Measurements from ENCODE around the gene GNAQ.
A peak's percentile ranks its signal among the peaks of the same experiment; 100 is the strongest.

Gene GNAQ

GRCh38 chr9:78031444-78031892 is at the start of gene GNAQ:
TSS of gene GNAQ (minus strand) at chr9:78031811. CDS start at chr9:78031235, 576 bp downstream.
- peak; percentile 44 to 47 for ATAC-seq

- ATAC-seq: peak in 1 of 2 donors; percentile 38
Observed at GRCh38 chr9:78074385-78075291, 43.0 kb upstream of the GNAQ start.

GRCh38 chr9:78073722-78074121 is 42.1 kb upstream of the GNAQ start:
- ATAC-seq: no peak

- ATAC-seq: no peak
Observed at GRCh38 chr9:78072586-78073199, 41.1 kb upstream of the GNAQ start.

- no peak for ATAC-seq
Observed at GRCh38 chr9:78070521-78070920, 38.9 kb upstream of the GNAQ start.

GRCh38 chr9:78064075-78064474 is 32.5 kb upstream of the GNAQ start:
- ATAC-seq: no peak

DNA sequence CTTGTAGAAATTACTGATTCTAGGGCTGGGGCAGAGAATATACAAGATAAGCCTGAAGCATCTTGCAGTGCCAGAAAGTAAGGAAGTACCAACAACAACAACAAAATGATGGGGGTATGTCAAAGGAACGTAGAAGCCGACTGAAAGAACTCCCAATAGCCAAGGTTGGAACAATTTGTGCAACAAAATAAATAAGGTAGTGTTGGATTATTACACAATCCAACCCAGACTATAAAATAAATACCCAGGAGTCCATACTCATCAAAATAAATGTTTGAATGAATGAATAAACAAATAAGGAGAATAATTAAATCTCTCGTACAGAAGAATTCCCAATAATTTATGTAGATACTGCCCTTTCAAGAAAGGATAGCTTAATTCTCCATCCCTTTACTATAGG is 31.1 kb upstream of the GNAQ start:
- ATAC-seq: no peak

GRCh38 chr9:78054218-78054617 is 22.6 kb upstream of the GNAQ start:
- ATAC-seq: peak in 1 of 2 donors; percentile 48

GRCh38 chr9:78053627-78054026 is 22.0 kb upstream of the GNAQ start:
- ATAC-seq: no peak

DNA sequence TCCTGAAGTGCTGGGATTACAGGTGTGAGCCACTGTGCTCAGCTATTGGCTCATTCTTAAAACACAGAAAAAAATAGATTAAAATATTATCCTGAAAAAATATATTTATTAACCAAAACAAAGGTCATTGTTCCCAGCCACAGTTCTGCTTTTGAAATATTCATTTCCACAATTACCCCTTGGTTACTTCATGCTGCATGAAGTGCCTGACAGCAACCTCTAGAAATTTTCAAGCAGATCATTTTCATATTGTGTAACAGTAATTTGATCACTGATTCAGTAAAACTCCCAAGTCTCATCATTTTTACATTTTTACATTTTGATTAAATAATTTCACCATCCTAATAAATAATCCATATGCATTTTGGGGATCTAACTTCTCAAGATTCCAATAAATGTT is 18.8 kb upstream of the GNAQ start:
- ATAC-seq: no peak

- ATAC-seq: no peak
Observed at GRCh38 chr9:78049484-78049883, 17.9 kb upstream of the GNAQ start.

DNA sequence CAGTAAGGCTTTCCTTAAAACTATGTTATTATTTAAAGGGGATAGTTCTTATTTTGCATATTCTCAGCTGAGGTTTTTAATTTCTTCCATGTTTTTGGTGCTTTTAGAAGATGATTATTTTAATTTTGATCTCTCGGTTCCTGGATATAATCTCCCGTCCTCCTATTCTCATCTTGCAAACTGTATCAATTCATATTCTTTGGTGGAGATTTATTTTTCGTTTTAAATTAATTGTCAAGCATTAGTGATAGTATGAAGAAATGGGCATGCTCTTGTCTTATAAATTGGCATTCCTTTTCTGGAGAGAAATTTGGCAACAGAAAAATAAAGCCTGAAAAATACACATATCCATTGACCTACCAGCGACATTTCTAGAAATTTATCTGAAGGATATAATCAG is 15.5 kb upstream of the GNAQ start:
- no peak for ATAC-seq

DNA sequence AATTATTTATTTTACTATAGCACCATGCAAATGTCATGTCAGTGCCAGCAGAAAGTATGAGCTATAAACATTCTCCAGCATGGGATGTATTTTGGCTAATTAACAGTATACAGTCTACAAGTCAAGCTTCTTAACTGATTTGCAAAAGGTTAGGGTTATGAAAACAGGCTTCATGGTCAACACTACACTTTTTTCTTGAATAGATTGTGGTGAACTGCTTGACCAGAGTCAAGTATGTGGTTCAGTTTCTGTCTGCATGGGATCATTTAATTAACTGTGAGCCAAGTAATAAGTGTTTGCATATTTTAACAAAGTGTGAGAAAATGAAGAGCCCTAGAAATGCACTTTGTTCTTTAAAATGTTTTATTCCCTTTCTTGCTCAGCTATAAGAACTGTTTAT is 14.5 kb upstream of the GNAQ start:
- no peak for ATAC-seq

DNA sequence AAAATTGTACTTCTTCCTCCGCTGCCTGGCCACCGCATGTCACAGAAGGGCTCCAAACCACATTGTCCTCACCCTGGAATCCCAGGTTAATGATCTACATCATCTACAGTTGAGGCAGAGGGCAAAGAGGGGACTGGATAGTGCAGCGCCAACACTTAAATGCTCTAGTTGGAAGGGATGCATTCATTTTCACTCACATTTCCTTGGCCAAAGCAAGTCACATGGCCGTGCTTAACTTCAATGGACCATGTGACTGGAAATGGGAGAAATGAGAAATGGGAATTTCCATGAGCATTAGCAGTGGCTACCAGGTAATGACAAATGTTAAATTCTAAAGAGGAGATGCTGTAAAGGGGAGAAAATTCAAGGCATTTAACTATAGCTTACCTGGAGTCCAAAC is 13.3 kb upstream of the GNAQ start:
- ATAC-seq: no peak

GRCh38 chr9:78044189-78044588 is 12.6 kb upstream of the GNAQ start:
- ATAC-seq: no peak

- ATAC-seq: no peak
Observed at GRCh38 chr9:78041971-78042370, 10.4 kb upstream of the GNAQ start.

GRCh38 chr9:78040726-78041125 is 9.1 kb upstream of the GNAQ start:
- no peak for ATAC-seq

DNA sequence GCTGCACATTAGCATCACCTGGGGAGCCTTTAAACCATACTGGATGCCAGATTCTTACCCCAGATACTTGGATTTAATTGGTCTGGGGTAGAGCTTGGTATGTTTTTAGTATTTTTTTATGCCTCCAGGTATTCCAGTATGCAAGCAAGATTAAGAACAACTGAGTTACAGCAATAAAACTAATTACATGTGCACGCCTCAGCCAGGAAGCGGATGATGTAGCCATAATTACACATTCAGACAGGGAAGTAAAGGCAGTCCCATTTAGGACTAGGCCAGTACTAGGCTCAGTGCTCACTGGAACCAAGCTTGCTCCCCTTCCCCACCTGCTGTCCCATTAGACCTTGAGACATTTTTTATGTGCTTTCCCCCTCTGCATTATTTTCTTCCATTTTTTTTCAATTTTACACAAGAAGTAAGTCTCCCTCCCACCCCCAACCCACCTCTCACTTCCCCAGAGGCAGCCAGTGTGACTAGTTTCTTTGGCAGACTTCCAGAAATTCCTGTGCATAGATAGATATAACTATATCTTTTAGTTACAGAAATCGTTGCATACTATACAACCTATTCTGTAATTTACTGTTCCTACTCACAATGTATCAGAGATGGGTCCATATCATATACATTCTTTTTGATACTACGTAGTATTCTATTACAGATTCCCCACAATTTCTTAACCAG is 7.1 kb upstream of the GNAQ start:
- no peak for ATAC-seq

- ATAC-seq: no peak
Observed at GRCh38 chr9:78035383-78035993, 3.9 kb upstream of the GNAQ start.

DNA sequence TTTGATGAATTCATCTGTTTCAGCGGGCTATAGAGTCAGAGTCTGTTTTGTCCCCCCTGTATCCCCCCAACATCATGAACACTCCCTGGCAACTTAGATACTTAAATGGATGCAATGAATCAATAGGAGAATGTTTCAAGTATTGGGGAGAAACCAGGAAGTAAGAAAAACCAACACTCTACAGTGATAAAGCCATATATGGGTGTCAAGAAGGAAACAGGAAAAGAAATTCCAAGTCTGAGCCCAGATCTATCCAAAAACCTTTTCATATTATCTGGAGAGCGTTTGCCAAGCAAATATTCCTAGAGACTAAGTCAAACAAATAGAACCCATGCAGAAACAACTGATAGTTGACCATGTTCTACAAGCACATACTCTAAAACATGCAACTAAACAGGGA is 2.3 kb upstream of the GNAQ start:
- no peak for ATAC-seq

DNA sequence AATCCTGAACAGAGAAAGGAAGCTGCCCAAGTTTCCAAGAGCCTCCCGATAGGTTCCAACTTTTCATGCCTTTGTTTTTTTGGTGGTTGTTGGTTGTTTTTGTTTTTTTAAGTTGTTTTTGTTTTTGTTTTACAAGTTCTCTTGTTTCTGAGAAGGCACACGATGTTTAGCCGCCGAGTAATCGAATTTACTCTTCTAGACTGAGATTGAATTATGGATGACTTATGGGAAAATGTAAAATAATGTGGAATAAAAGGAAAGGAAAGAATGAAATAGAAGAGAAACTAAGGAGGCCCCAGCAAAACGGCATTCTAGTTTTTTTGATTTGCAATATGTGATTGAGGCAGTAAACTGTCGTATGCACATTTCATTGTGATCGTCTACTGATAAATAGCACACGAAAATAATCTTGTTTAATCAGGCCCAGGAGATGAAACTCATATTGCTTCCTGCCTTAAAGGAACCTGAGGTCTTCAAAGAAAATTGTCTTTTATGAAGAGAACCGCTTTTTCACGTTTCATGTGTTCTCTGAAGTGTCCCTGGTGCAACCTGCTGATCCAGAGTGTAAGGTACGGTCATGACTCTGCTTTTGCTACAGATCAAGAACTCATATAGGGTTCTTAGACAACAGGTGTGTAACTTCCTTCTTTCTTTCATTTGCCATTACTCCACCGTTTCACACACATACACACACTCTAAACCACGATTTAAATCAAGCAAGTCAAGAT is 1.3 kb upstream of the GNAQ start:
- no peak for ATAC-seq

All from activated CD4-positive, CD25-positive, alpha-beta regulatory T cell treated with anti-CD3 and anti-CD28 coated beads, Interleukin-2, amount 50 U/mL, for 24 hours (primary cell).